Naive thymus-derived CD4-positive, alpha-beta T cell (primary cell): Measurements from ENCODE around the gene ARHGEF10L. TPM values are rescaled to one million over a fixed set of nuclear protein-coding genes. Genes with fewer than 3 reads are reported as not detected.

Experiments used
- ATAC-seq: fragments of 150-1000 bp; cut with Tn5 transposase; 2 replicates; pipeline ENCODE4 v1.10.0; 2021; ENCODE audit warnings: mild to moderate bottlenecking, moderate library complexity
- CTCF ChIA-PET: fragments of 350-600 bp; sonication (Branson Sonifier 250); formaldehyde crosslinking; loops from one replicate; lab custom pipeline; 2021; ENCODE audit warnings: antibody characterized with exemption; lab: Charles Lee
- POLR2A ChIA-PET: fragments of 350-600 bp; sonication (Branson Sonifier 250); formaldehyde crosslinking; loops from one replicate; lab custom pipeline; 2021; ENCODE audit warnings: antibody characterized with exemption, inconsistent platforms; lab: Charles Lee
- DNase-seq, 9 donors: peaks; one replicate each; pipeline versions ENCODE4 v3.0.0 to v3.0.0-alpha.2; 2020 to 2022; ENCODE audit warnings: mixed read lengths in 1 of 9
- H3K27ac ChIP-seq: one replicate; pipeline ENCODE4 v1.7.0; 2013; ENCODE audit warnings: mild to moderate bottlenecking, low read depth, low read length, moderate library complexity
- H3K27me3 ChIP-seq, 2 donors: one replicate each; pipeline ENCODE4 v1.7.0; 2013; ENCODE audit warnings: low read length in 2 of 2, mild to moderate bottlenecking in 2 of 2, moderate library complexity in 2 of 2; ENCODE audit not compliant: control insufficient read depth in 2 of 2, insufficient read depth in 2 of 2
- H3K36me3 ChIP-seq, 3 experiments: 1 replicate in 2 of 3; 2 replicates in 1 of 3; pipeline ENCODE4 v1.7.0; 2013; ENCODE audit warnings: low read length in 3 of 3, mild to moderate bottlenecking in 3 of 3, moderate library complexity in 1 of 3; ENCODE audit not compliant: insufficient read depth in 3 of 3, control insufficient read depth in 2 of 3
- H3K4me1 ChIP-seq, 2 donors: one replicate each; pipeline ENCODE4 v1.7.0; 2013; ENCODE audit warnings: low read length in 2 of 2, mild to moderate bottlenecking in 2 of 2, moderate library complexity in 1 of 2; ENCODE audit not compliant: control insufficient read depth in 2 of 2, insufficient read depth in 2 of 2
- H3K4me3 ChIP-seq: 2 replicates; pipeline ENCODE4 v1.7.0; 2013; ENCODE audit warnings: mild to moderate bottlenecking, low read length
- H3K9me3 ChIP-seq, 3 experiments: 1 replicate in 2 of 3; 2 replicates in 1 of 3; pipeline ENCODE4 v1.7.0; 2013; ENCODE audit warnings: low read length in 3 of 3; ENCODE audit not compliant: control insufficient read depth in 2 of 3
- H3K27ac Mint-ChIP-seq, 9 donors: one replicate each; pipeline ENCODE4 v1.8.0; 2020 to 2022; ENCODE audit warnings: mixed read lengths in 9 of 9, mild to moderate bottlenecking in 8 of 9, moderate library complexity in 5 of 9, inconsistent platforms in 2 of 9
- H3K27me3 Mint-ChIP-seq, 5 donors: one replicate each; pipeline ENCODE4 v1.8.0; 2021 to 2022; ENCODE audit warnings: mixed read lengths in 5 of 5, mild to moderate bottlenecking in 1 of 5
- H3K36me3 Mint-ChIP-seq, 5 donors: one replicate each; pipeline ENCODE4 v1.8.0; 2020 to 2022; ENCODE audit warnings: mixed read lengths in 5 of 5, mild to moderate bottlenecking in 3 of 5, inconsistent platforms in 1 of 5
- H3K4me1 Mint-ChIP-seq, 7 donors: one replicate each; pipeline ENCODE4 v1.8.0; 2020 to 2022; ENCODE audit warnings: mixed read lengths in 7 of 7, mild to moderate bottlenecking in 3 of 7, inconsistent platforms in 1 of 7
- H3K4me3 Mint-ChIP-seq, 10 donors: one replicate each; pipeline ENCODE4 v1.8.0; 2020 to 2022; ENCODE audit warnings: mild to moderate bottlenecking in 10 of 10, mixed read lengths in 10 of 10, moderate library complexity in 6 of 10, inconsistent platforms in 2 of 10
- H3K9me3 Mint-ChIP-seq, 11 donors: one replicate each; pipeline ENCODE4 v1.8.0; 2020 to 2022; ENCODE audit warnings: mixed read lengths in 11 of 11, mild to moderate bottlenecking in 4 of 11, inconsistent platforms in 1 of 11, moderate library complexity in 1 of 11
- intact Hi-C, 2 donors: fragments of 100-400 bp; cut with micrococcal nuclease; formaldehyde crosslinking; loops; one replicate each; pipeline ENCODE4 v1.15.1; 2023
- polyA plus RNA-seq, 2 donors: library from polyadenylated mRNA; unstranded; fragments of 300-500 nt; fragmentation: Illumina TruSeq; gene quantifications; one replicate each; pipeline ENCODE4 v1.2.3, GENCODE V29; 2021
- total RNA-seq, 6 experiments: library from RNA in 5 of 6; stranded (reverse) in 5 of 6; gene quantifications; 1 replicate in 5 of 6; 2 replicates in 1 of 6; pipeline ENCODE4 v1.2.3 and lab custom pipeline; 2021 to 2026

Gene ARHGEF10L
- total and polyA plus RNA-seq, 7 experiments from 2014 or later = 0.59 to 19.7 (median 0.84) TPM; not detected in 3

DNA sequence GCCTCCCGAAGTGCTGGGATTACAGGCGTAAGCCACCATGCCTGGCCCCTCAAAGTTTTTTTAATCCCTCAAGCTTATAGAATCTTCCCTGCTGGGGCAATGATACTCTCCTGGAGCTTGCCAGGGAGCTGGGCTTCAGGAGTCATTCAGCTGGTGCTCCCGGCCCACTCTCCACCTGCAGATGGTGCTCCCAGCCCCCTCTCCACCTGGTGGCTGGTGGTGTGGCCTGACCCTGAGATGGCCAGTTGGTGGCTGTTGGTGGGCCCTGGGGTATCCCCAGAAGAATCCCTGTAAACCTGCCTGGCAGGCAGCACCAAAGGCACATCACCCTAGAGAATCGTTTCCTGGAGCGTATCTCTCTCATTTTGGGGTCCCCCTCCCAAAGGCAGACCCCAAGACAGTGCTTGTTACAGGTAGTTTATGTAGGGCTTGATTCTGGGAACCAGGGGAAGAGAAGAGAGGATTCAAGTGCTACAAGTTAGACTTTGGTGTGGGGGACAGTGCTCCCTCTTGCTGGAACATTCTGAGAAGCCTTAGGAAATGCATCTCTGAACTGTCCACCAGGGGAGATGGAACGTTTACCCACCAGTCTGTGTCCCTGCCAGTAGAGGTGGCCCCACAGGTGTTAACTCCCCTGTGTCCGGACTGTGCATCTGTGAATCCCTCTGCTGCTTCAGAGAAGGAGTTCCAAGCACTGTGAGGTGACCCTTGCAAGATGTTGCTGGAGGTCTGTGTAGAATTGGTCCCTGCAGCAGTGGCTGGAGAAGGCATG is 186.5 kb downstream of the ARHGEF10L start:
- Histone ChIP-seq H3K9me3 (no peaks in the 10 kb centered on the region), H3K27ac (no peak overlapping the region), H3K36me3 (no peaks in the 10 kb centered on the region), H3K4me3 (no peak overlapping the region), H3K4me1 (no peaks in the 10 kb centered on the region), H3K27me3 (no peaks in the 10 kb centered on the region)
- ChIA-PET POLR2A (no interaction called here), CTCF (no interaction called here)
- H3K9me3 Mint-ChIP-seq = peaks cover 0 to 11% (median 2%) of the 10 kb centered on the region in 11 donors
- ATAC-seq (no peak), DNase-seq (no peak)
- no peak overlapping the region for H3K27ac Mint-ChIP-seq
- intact Hi-C loops = no loop called here
- H3K4me3 Mint-ChIP-seq = no peak overlapping the region
- peaks cover 0 to 5% (median 0%) of the 10 kb centered on the region in 5 donors for H3K36me3 Mint-ChIP-seq
- H3K27me3 Mint-ChIP-seq = peaks cover 0 to 14% (median 3%) of the 10 kb centered on the region in 5 donors
- no peaks in the 10 kb centered on the region for H3K4me1 Mint-ChIP-seq

DNA sequence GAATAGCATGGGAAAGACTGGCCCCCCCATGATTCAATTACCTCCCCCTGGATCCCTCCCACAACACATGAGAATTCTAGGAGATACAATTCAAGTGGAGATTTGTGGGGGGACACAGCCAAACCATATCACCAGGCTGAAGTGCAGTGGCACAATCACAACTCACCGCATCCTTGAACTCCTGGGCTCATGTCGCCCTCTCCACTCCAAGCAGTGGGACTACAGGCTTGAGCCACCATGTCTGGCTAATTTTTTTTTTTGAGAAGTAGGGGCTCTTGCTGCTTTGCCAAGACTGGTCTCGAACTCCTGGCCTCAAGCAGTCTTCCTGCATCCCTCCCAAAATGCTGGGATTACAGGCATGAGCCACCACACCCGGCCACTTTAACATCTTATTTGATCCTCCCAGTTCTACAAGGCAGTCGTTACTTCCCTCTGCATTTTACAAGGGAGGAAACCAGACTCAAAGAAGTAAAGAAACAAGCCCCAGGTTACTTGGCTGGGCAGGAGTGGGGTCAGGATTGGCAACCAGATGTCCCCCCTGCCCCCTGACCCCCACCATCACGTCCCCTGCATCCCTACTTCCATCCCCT is 188.7 kb downstream of the ARHGEF10L start:
- ATAC-seq (no peak), DNase-seq (no peak)
- ChIA-PET CTCF (no interaction called here), POLR2A (no interaction called here)
- H3K36me3 Mint-ChIP-seq = peaks cover 0 to 5% (median 0%) of the 10 kb centered on the region in 5 donors
- peaks cover 0 to 11% (median 2%) of the 10 kb centered on the region in 11 donors for H3K9me3 Mint-ChIP-seq
- no peaks in the 10 kb centered on the region for H3K4me1 Mint-ChIP-seq
- intact Hi-C loops = no loop called here
- no peaks in the 10 kb centered on the region for H3K27me3 ChIP-seq
- H3K4me3 Mint-ChIP-seq = no peak overlapping the region
- no peaks in the 10 kb centered on the region for H3K36me3 ChIP-seq
- no peaks in the 10 kb centered on the region for H3K4me1 ChIP-seq
- no peaks in the 10 kb centered on the region for H3K9me3 ChIP-seq
- H3K27me3 Mint-ChIP-seq = peaks cover 0 to 7% (median 0%) of the 10 kb centered on the region in 5 donors
- H3K27ac ChIP-seq = no peak overlapping the region
- H3K4me3 ChIP-seq = no peak overlapping the region
- no peak overlapping the region for H3K27ac Mint-ChIP-seq

DNA sequence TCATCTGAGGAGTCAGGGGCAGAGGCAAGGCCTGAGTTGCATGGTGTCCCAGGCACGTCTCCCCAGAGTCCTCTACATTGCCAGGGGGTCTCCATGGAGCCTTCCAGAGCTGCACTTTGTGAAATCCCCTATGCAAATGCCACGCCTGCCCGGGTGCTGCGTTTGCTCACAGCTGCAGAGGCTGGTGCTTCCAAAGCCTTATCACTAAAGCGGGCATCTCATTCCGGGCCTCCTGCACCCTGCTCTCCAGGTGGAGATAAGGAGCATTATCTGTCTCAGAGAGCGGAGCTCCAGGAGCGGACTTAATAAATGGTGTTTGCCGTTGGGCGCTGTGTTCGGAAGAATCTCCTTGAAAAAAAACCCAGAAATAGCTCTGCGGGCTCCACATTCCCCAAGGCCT is 189.8 kb downstream of the ARHGEF10L start:
- ChIA-PET POLR2A (no interaction called here), CTCF (no interaction called here)
- Mint-ChIP-seq H3K9me3 (peaks cover 0 to 11% (median 2%) of the 10 kb centered on the region in 11 donors), H3K4me3 (no peak overlapping the region), H3K4me1 (no peaks in the 10 kb centered on the region), H3K27ac (no peak overlapping the region), H3K27me3 (peaks cover 0 to 7% (median 0%) of the 10 kb centered on the region in 5 donors), H3K36me3 (peaks cover 0 to 5% (median 0%) of the 10 kb centered on the region in 5 donors)
- DNase-seq = no peak
- H3K27ac ChIP-seq = no peak overlapping the region
- no peaks in the 10 kb centered on the region for H3K36me3 ChIP-seq
- H3K27me3 ChIP-seq = no peaks in the 10 kb centered on the region
- no peaks in the 10 kb centered on the region for H3K9me3 ChIP-seq
- intact Hi-C loops = no loop called here
- no peak for ATAC-seq
- H3K4me3 ChIP-seq = no peak overlapping the region
- H3K4me1 ChIP-seq = no peaks in the 10 kb centered on the region

DNA sequence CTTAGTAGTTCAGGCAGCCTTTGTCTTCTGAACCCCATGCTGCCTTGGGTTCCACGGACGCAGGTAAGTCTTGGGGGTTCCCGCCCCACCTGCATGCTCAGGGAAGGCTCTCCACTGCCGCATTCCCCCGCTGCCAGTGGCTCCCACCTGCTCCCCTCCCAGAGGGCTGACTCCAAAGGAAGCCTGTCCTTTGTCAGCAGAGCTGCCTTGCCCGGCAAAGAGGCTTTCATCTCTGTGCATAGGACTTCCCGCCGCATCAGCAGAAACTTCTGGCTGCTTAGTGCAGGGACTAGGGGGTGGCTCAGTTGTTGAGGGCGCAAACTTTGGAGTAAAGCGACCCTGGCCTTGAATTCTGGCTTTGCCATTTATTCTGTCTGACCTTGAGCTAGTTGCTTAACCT is 190.4 kb downstream of the ARHGEF10L start:
- ATAC-seq (no peak), DNase-seq (no peak)
- Histone ChIP-seq H3K27ac (no peak overlapping the region), H3K36me3 (no peaks in the 10 kb centered on the region), H3K4me3 (no peak overlapping the region), H3K4me1 (no peaks in the 10 kb centered on the region), H3K27me3 (no peaks in the 10 kb centered on the region), H3K9me3 (no peaks in the 10 kb centered on the region)
- ChIA-PET POLR2A (no interaction called here), CTCF (no interaction called here)
- Mint-ChIP-seq H3K27me3 (peaks cover 0 to 7% (median 0%) of the 10 kb centered on the region in 5 donors), H3K4me3 (no peak overlapping the region), H3K4me1 (no peaks in the 10 kb centered on the region), H3K36me3 (peaks cover 0 to 5% (median 0%) of the 10 kb centered on the region in 5 donors), H3K27ac (no peak overlapping the region), H3K9me3 (peaks cover 0 to 11% (median 2%) of the 10 kb centered on the region in 11 donors)
- intact Hi-C loops = no loop called here

DNA sequence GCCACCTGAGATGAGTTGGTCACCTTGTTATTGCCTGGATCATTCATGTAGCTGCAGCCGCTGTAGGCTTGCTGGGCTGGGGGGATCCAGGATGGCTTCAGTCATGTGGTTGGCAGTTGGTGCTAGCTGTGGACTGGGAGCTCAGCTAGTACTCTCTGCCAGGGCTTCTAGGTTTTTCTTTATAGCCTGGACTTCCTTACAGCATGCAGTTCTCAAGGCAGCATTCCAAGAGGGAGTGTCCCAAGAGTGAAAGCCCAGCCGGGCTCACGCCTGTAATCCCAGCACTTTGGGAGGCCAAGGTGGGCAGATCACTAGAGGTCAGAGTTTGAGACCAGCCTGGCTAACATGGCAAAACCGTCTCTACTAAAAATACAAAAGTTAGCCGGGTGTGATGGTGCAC is 192.0 kb downstream of the ARHGEF10L start:
- H3K9me3 ChIP-seq = no peaks in the 10 kb centered on the region
- ATAC-seq (no peak), DNase-seq (no peak)
- H3K4me1 ChIP-seq = no peaks in the 10 kb centered on the region
- no peak overlapping the region for H3K27ac ChIP-seq
- Mint-ChIP-seq H3K27me3 (peaks cover 0 to 4% (median 0%) of the 10 kb centered on the region in 5 donors), H3K27ac (no peak overlapping the region), H3K36me3 (peaks cover 0 to 5% (median 0%) of the 10 kb centered on the region in 5 donors), H3K4me1 (no peaks in the 10 kb centered on the region), H3K9me3 (peaks cover 0 to 11% (median 2%) of the 10 kb centered on the region in 11 donors), H3K4me3 (no peak overlapping the region)
- H3K36me3 ChIP-seq = no peaks in the 10 kb centered on the region
- POLR2A ChIA-PET = no interaction called here
- H3K27me3 ChIP-seq = no peaks in the 10 kb centered on the region
- no peak overlapping the region for H3K4me3 ChIP-seq
- intact Hi-C loops = no loop called here
- CTCF ChIA-PET = no interaction called here

DNA sequence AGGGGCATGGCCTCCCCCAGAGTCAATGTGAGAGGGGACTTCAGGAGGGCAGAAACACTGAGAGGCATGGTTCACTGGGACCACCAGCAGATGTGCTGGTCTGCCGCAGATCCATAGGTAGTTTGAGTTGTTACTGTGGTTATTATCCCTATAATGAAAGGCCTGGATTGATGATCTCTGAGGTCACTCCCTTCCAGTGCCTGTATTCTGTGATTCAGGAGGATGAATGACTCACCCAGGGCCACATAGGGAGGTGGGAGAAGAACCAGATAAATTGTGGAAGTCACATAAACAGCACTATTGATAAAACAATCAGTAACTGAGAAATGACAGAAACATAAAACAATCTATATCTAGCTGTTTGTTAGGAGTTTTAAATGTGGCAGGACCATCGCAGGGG is 193.0 kb downstream of the ARHGEF10L start:
- Histone ChIP-seq H3K4me3 (no peak overlapping the region), H3K27me3 (no peaks in the 10 kb centered on the region), H3K36me3 (no peaks in the 10 kb centered on the region), H3K9me3 (no peaks in the 10 kb centered on the region), H3K27ac (no peak overlapping the region), H3K4me1 (no peaks in the 10 kb centered on the region)
- Mint-ChIP-seq H3K4me3 (no peak overlapping the region), H3K27me3 (peaks cover 0 to 4% (median under 1%) of the 10 kb centered on the region in 5 donors), H3K27ac (no peak overlapping the region), H3K4me1 (no peaks in the 10 kb centered on the region), H3K9me3 (peaks cover 0 to 11% (median 2%) of the 10 kb centered on the region in 11 donors), H3K36me3 (peaks cover 0 to 5% (median 0%) of the 10 kb centered on the region in 5 donors)
- no peak for ATAC-seq
- ChIA-PET CTCF (no interaction called here), POLR2A (no interaction called here)
- intact Hi-C loops = no loop called here
- DNase-seq = no peak
